ENCODE results near the gene NPBWR2.
A peak's percentile ranks its signal among the peaks of the same experiment; 100 is the strongest.

The NPBWR2 gene

DNA sequence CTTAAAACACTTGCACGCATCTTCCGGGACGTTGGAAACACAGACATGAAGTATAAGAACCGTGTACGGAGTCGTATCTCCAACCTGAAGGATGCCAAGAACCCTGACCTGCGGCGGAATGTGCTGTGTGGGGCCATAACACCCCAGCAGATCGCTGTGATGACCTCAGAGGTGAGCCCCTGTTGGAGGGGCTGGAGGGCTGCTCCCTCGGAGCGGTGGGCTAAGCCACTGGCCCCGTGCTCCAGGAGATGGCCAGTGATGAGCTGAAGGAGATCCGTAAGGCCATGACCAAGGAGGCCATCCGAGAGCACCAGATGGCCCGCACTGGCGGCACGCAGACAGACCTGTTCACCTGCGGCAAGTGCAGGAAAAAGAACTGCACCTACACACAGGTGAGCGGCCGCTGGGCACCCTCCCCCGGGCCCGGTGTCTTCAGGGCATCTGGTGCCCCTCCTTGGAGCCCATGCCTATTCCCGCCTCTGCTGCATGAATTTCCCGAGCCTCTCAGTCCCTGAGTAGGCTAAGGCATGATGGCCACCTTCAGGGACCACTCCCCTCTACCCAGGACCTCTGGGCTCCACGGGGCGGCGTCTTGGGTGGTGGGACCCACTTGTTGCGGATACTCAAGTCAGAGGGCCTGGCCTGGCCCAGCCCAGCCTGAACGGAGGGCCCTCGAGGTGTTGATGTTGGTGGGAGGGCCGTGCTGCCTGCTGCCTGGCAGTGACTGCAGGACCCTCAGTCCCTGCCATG is 36.9 kb downstream of the NPBWR2 start:
- in situ Hi-C loops (cut with MboI; ENCODE audit: low pct_unique_long_range_greater_than_20kb, low sequenced_read_pairs, unreplicated experiment): no loop called here
- no peak for DNase-seq (ENCODE audit: low spot score)
- TF ChIP-seq CTCF (IDR thresholded peaks at IDR 0.05; ENCODE audit: extremely low read depth, insufficient read depth, missing control alignments): no peak

DNA sequence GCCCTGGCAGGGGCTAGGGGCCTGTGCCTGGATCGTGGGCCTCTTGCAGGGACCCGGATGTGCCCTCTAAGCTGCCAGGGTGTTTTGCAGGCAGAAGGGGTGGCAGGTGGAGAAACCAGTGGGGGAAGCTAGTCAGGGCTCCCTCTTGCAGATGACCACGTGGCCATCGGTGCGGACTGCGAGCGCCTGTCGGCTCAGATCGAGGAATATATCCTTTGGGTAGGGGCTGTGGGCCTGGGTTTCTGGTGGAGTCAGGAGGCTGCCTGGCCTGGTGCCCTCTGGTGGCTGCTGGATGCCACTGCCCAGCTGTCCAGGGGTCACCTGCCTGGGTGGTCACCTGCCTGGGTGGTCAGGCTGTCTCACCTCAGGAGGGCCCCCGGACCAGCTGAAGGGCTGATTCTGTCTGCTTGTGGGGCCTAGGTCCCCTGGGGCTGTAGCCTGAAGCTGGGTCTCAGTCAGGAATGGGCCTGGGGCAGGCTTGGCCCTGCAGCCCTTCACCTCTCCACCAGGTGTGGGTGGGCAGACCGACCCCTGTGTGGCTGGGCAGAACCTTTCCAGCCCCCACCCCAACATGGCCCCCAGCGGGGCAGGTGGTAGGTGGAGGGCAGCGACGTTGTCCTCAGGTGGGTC is 37.6 kb downstream of the NPBWR2 start:
- peak; percentile 77 for DNase-seq (ENCODE audit: low spot score)
- in situ Hi-C loops (cut with MboI; ENCODE audit: low pct_unique_long_range_greater_than_20kb, low sequenced_read_pairs, unreplicated experiment): no loop called here
- peak; percentile 77 for TF ChIP-seq CTCF (IDR thresholded peaks at IDR 0.05; ENCODE audit: extremely low read depth, insufficient read depth, missing control alignments)

GRCh38 chr20:64069209-64069613 is 38.2 kb downstream of the NPBWR2 start:
- no peak for DNase-seq (ENCODE audit: low spot score)
- in situ Hi-C loops (cut with MboI; ENCODE audit: low pct_unique_long_range_greater_than_20kb, low sequenced_read_pairs, unreplicated experiment): no loop called here
- TF ChIP-seq CTCF (IDR thresholded peaks at IDR 0.05; ENCODE audit: extremely low read depth, insufficient read depth, missing control alignments): no peak

DNA sequence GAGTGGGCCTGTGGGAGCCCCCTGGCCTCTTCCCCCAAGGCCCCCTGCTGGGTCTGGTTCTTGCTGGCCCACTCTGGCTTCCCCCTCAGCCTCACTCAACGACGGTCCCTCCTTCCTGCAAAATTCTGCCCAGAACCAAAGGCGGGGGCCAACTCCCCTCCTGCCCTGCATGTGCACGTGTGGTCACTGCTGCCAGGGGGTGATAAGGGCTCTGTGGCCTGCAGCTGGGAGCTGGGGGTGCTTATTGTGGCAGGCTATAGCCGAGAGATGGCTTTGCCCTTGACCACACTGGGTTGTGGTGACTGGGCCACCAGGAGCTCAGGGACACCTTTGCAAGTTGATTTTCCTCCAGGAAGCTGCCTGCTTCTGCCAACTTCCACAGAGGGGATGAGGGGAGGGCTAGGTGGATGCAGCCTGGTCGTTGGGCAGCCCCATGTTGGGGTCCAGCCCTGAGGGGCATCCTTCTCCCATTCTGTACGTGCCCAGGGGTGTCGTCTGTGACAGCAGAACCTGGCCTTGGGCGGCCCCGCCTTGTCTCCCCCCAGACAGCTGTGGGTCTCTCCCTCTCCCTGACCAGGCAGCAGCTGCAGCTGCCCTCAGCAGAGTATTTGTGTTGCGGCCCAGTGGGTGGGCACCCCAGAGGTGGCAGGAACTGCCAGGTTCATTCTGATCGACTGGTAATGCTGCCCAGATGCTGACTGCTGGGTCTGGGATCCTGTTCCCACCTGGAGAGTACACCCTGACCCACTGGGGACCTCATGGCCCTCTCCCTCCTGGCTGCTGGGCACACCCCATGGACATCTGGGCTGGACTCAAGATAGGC is 38.8 kb downstream of the NPBWR2 start:
- in situ Hi-C loops (cut with MboI; ENCODE audit: low pct_unique_long_range_greater_than_20kb, low sequenced_read_pairs, unreplicated experiment): no loop called here
- no peak for DNase-seq (ENCODE audit: low spot score)
- no peak for TF ChIP-seq CTCF (IDR thresholded peaks at IDR 0.05; ENCODE audit: extremely low read depth, insufficient read depth, missing control alignments)

DNA sequence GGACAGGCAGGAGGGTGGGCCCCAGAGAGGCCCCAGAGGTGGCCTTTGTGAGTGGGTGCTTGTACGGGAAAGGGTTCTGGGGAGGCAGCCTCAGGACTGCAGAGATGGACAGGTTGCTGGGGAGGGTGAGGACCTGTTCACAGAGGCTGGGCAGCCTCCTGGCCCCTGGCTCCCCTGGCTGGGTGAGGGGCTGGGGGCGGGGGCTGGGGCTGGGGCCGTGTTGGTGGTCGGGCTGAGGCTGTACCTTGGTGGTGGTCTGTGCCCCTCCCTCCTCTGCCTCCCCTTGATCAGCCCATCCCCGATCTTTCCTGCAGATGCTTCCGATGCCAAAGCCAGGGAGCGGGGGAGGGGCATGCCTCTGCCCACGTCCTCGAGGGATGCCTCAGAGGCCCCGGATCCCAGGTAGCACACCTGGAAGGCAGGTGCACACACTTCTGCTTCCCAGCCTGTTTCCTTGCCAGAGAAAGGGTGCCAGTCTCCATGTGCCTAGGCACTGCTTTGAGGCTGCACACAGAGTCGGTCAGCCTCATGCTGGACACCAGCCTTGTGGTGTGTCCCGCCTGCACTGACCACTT is 39.5 kb downstream of the NPBWR2 start:
- no peak for TF ChIP-seq CTCF (IDR thresholded peaks at IDR 0.05; ENCODE audit: extremely low read depth, insufficient read depth, missing control alignments)
- DNase-seq (ENCODE audit: low spot score): no peak
- in situ Hi-C loops (cut with MboI; ENCODE audit: low pct_unique_long_range_greater_than_20kb, low sequenced_read_pairs, unreplicated experiment): no loop called here

DNA sequence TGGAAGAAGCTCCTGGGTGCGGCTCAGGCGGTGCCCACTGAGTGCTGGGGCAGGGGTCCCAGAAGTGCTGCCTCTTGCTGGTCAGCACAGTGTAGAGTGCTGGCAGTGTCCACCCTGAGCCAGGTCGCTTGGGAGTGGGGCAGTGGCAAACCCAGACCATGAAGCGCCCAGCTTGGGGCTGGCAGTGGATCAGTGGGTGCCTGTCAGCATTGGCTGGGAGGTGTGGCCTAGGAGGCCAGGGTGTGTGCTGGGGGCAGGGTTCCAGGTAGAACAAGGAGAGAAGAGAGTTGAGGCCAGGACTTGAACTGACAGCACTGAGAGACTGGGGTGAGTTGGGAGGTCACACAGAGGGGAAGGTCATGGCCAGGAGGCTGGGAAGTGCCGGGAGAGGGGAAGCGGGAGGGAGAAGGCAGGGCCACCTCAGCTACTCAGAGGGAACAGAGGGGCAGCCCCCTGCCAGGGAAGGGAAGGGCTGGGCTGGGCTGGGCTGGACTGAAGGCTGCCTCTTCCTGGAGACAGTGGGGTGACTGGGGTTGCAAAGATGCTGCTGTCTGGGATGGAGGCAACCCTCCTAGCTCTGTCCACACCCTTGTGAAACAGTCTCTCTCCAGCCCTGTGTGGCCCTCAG is 40.2 kb downstream of the NPBWR2 start:
- in situ Hi-C loops (cut with MboI; ENCODE audit: low pct_unique_long_range_greater_than_20kb, low sequenced_read_pairs, unreplicated experiment): no loop called here
- TF ChIP-seq CTCF (IDR thresholded peaks at IDR 0.05; ENCODE audit: extremely low read depth, insufficient read depth, missing control alignments): no peak
- DNase-seq (ENCODE audit: low spot score): no peak
